Measurements from ENCODE around the gene EXOC4. TPM values are rescaled to one million over a fixed set of nuclear protein-coding genes. Genes with fewer than 3 reads are reported as not detected.

Gene EXOC4
- total and polyA plus RNA-seq, 2 of the 8 experiments (the other 6 are each of a cell fraction or from before 2014, with no cell fraction given) = 27.0 to 67.3 TPM

DNA sequence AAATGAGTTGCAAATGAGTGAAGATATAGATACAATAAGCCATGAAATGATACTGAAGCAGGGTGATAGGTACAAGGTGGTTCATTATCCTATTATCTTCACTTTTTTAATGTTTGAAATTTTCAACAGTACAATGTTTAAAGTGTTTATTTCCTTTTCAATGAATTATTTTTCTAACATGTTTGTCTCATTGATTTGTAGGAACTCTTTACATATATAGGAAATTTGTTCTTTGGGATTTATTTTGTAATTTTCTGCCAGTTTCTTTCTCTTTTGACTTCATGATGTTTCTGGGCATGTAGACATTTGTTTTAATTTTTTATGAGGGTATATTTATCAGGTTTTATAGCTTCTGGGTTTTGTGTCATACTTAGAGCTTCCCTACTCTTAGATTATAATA is 108.9 kb downstream of the EXOC4 start:
- CTCF ChIA-PET (ENCODE audit: partially characterized antibody) = no interaction called here
- no peak for TF ChIP-seq NANOG (IDR thresholded peaks at IDR 0.05; ENCODE audit: insufficient read depth, low read depth, low read length, poor library complexity, severe bottlenecking)
- TF ChIP-seq, protein P1, sequence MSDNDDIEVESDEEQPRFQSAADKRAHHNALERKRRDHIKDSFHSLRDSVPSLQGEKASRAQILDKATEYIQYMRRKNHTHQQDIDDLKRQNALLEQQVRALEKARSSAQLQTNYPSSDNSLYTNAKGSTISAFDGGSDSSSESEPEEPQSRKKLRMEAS (IDR thresholded peaks at IDR 0.05) = no peak
- TF ChIP-seq BCL11A (IDR thresholded peaks at IDR 0.05; ENCODE audit: low read depth in 2 of 2, low read length in 2 of 2) = no peak
- TF ChIP-seq SIX5 (IDR thresholded peaks at IDR 0.05; ENCODE audit: low read depth, low read length) = no peak
- no peak for TF ChIP-seq RAD21 (IDR thresholded peaks at IDR 0.05 in 1 of 2, conservative IDR thresholded peaks at IDR 0.05 in 1 of 2; ENCODE audit: low read depth in 2 of 2, low read length in 2 of 2)
- no peak for TF ChIP-seq CBX8 (IDR thresholded peaks at IDR 0.05; ENCODE audit: borderline replicate concordance, low read depth, low read length)
- TF ChIP-seq MAFK (IDR thresholded peaks at IDR 0.05; ENCODE audit: low read depth, low read length) = no peak
- TF ChIP-seq EGR1 (IDR thresholded peaks at IDR 0.05; ENCODE audit: borderline replicate concordance, low read depth, low read length) = no peak
- no peak for TF ChIP-seq SAP30 (IDR thresholded peaks at IDR 0.05; ENCODE audit: insufficient read depth, insufficient replicate concordance, low read length)
- TF ChIP-seq TBP (IDR thresholded peaks at IDR 0.05; ENCODE audit: low read depth, low read length) = no peak
- TF ChIP-seq, protein P2, sequence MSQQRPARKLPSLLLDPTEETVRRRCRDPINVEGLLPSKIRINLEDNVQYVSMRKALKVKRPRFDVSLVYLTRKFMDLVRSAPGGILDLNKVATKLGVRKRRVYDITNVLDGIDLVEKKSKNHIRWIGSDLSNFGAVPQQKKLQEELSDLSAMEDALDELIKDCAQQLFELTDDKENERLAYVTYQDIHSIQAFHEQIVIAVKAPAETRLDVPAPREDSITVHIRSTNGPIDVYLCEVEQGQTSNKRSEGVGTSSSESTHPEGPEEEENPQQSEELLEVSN (IDR thresholded peaks at IDR 0.05) = no peak

More for the DNA sequence above, 108.9 kb downstream of the EXOC4 start:
- H3K56ac ChIP-seq (replicated peaks; ENCODE audit: insufficient read length, low read depth, low read length) = no peak overlapping the region
- H3K4me2 ChIP-seq (ENCODE audit: insufficient read depth in 1 of 2, low read depth in 2 of 2, low read length in 2 of 2) = no peak overlapping the region
- H3K23me2 ChIP-seq (ENCODE audit: low read depth, low read length) = no peaks in the 10 kb centered on the region; the same call in 1 of the 2 replicates
- H3K4me1 ChIP-seq (replicated peaks in 1 of 4; ENCODE audit: control insufficient read depth in 3 of 4, insufficient read depth in 4 of 4, low read length in 3 of 4) = peaks cover 0 to 2% (median under 1%) of the 10 kb centered on the region in 4 experiments; a peak in 3 of 7 replicates
- H4K91ac ChIP-seq (replicated peaks; ENCODE audit: insufficient read length, low read length) = no peak overlapping the region
- no peaks in the 10 kb centered on the region for H3K79me2 ChIP-seq (ENCODE audit: control insufficient read depth in 1 of 2, insufficient read depth in 2 of 2, low read length in 2 of 2)
- H3K4me3 ChIP-seq (ENCODE audit: extremely low read depth in 1 of 4, insufficient read depth in 2 of 4, low read depth in 3 of 4, low read length in 4 of 4) = no peak overlapping the region
- no peak overlapping the region for H2BK20ac ChIP-seq (ENCODE audit: low read length)
- H3K4ac ChIP-seq (replicated peaks; ENCODE audit: insufficient read length, low read depth, low read length) = no peak overlapping the region
- no peak overlapping the region for H2BK120ac ChIP-seq (replicated peaks; ENCODE audit: low read depth, low read length)
- no peak overlapping the region for H3K9ac ChIP-seq (replicated peaks in 1 of 4; ENCODE audit: extremely low read depth in 1 of 4, low read depth in 3 of 4, low read length in 3 of 4)
- H4K8ac ChIP-seq (ENCODE audit: extremely low read depth, insufficient read depth, low read length) = no peak overlapping the region
- H4K20me1 ChIP-seq (replicated peaks in 1 of 2; ENCODE audit: control insufficient read depth in 1 of 2, insufficient read depth in 2 of 2, low read length in 2 of 2) = no peaks in the 10 kb centered on the region
- no peaks in the 10 kb centered on the region for H3K79me1 ChIP-seq (ENCODE audit: low read depth, low read length)
- H3K18ac ChIP-seq (ENCODE audit: extremely low read depth, low read length) = no peak overlapping the region
- POLR2A ChIA-PET (ENCODE audit: partially characterized antibody) = no interaction called here
- no peak overlapping the region for H3K23ac ChIP-seq (ENCODE audit: insufficient read length)
- no peak overlapping the region for H2AK5ac ChIP-seq (ENCODE audit: low read depth, low read length)
- no peak overlapping the region for H2BK5ac ChIP-seq (ENCODE audit: low read depth, low read length)
- H2BK12ac ChIP-seq (ENCODE audit: low read depth, low read length) = no peak overlapping the region
- no peak overlapping the region for H2AFZ ChIP-seq (ENCODE audit: low read length)
- peaks cover 0 to 3% (median under 1%) of the 10 kb centered on the region in 4 experiments; a peak in 2 of 8 replicates for H3K36me3 ChIP-seq (ENCODE audit: control insufficient read depth in 2 of 4, insufficient read depth in 4 of 4, low read length in 3 of 4)
- no peak overlapping the region for H4K5ac ChIP-seq (ENCODE audit: insufficient read length, low read depth, low read length)
- no peak overlapping the region for H3K27ac ChIP-seq (ENCODE audit: low read depth, low read length)
- no peak overlapping the region for H3K14ac ChIP-seq (ENCODE audit: insufficient read length)
- no peaks in the 10 kb centered on the region for H3K9me3 ChIP-seq (ENCODE audit: insufficient read depth in 2 of 2, low read depth in 1 of 2, low read length in 1 of 2)
- DNase-seq (ENCODE audit: low read depth in 1 of 2, low spot score in 2 of 2) (no peak), FAIRE-seq (no peak)
- no peaks in the 10 kb centered on the region for H3K27me3 ChIP-seq (replicated peaks in 1 of 4; ENCODE audit: control insufficient read depth in 3 of 4, extremely low read depth in 1 of 4, insufficient read depth in 3 of 4, low read length in 3 of 4)
- no peak overlapping the region for H2BK15ac ChIP-seq (ENCODE audit: low read length)
